ENCODE data around the gene SEC31A. TPM values are rescaled to one million over a fixed set of nuclear protein-coding genes. Genes with fewer than 3 reads are reported as not detected.

The SEC31A gene
- total and polyA plus RNA-seq, 2 of the 4 experiments (the other 2 are of a cell fraction): 278 to 366 TPM

DNA sequence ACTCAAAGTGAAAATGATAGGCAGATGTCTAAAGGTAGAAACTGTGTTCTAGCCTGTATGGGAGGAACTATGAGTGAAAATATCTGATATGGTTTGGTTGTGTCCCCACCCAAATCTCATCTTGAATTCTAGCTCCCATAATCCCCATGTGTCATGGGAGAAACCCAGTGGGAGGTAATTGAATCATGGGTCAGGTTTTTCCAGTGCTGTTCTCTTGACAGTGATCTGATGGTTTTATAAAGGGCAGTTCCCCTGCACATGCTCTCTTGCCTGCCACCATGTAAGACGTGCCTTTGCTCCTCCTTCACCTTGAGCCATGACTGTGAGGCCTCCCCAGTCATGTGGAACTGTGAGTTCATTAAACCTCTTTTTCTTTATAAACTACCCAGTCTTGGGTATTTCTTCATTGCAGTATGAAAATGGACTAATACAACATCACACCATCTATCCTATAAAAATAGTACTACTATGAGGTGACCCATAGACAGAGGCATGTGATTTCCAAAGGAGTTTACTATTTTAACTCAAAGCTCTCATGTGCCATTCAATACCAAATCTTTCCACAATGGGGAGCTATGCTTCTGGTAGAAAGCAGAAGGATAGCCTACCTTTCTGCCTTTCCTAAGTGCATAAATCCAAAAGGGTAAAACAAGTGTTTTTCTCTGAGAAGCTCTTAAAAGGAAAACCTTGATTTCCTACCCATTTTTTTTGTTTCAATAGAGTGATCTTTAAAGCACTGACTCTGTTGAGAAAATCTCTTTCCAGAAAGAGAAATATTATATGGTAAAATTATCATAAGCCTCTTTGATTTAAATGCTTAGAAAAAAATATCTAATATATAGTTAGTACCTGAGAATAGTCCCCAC is 38.8 kb downstream of the SEC31A start (continued):
- TF ChIP-seq, protein P1, sequence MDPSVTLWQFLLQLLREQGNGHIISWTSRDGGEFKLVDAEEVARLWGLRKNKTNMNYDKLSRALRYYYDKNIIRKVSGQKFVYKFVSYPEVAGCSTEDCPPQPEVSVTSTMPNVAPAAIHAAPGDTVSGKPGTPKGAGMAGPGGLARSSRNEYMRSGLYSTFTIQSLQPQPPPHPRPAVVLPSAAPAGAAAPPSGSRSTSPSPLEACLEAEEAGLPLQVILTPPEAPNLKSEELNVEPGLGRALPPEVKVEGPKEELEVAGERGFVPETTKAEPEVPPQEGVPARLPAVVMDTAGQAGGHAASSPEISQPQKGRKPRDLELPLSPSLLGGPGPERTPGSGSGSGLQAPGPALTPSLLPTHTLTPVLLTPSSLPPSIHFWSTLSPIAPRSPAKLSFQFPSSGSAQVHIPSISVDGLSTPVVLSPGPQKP (IDR thresholded peaks at IDR 0.05; ENCODE audit: borderline replicate concordance, low read depth, low read length): no peak
- TF ChIP-seq POLR2A (IDR thresholded peaks at IDR 0.05; ENCODE audit: low read depth, low read length): no peak

DNA sequence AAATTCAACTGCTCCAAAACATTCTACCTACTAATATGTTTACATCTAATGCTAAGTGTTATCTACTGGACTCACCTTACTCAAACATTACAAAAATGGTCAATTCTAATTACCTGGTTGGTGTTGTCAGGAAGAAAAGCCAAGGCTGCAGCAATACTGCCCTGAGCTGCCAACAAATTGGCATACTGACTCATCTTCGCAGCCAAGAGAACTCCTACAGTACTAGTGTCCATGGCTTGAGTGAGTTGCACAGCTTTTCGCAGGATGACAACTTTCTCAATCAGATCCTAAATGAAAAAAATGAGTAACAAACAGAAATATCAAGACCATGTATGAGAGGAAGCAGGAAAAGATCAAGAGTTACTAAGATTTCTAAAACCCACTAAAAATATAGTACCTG is 39.6 kb downstream of the SEC31A start:
- BruUV-seq (replicated peaks): no TSS peak
- no peak overlapping the region for H3K4me2 ChIP-seq (ENCODE audit: low read depth, low read length)
- no peak overlapping the region for H4K8ac ChIP-seq (ENCODE audit: low read depth in 2 of 2, low read length in 2 of 2)
- H3K23ac ChIP-seq (ENCODE audit: low read depth, low read length): no peak overlapping the region
- H2BK120ac ChIP-seq (ENCODE audit: low read depth, low read length): no peak overlapping the region
- H2AK9ac ChIP-seq (replicated peaks; ENCODE audit: low read depth, low read length, poor library complexity): no peak overlapping the region
- no peak overlapping the region for H2BK15ac ChIP-seq (ENCODE audit: low read depth, low read length)
- H3K56ac ChIP-seq (ENCODE audit: extremely low read depth, insufficient read depth, low read length): no peak overlapping the region
- H3K18ac ChIP-seq (ENCODE audit: low read depth, low read length): no peak overlapping the region
- no peak overlapping the region for H4K5ac ChIP-seq (ENCODE audit: low read depth, low read length)
- H3K36me3 ChIP-seq (ENCODE audit: control insufficient read depth, insufficient read depth, low read length): peaks cover 60% of the 10 kb centered on the region
- no peak for TF ChIP-seq FOS (IDR thresholded peaks at IDR 0.05; ENCODE audit: low read depth, low read length)
- no peak overlapping the region for H3K27ac ChIP-seq (ENCODE audit: insufficient read depth, low read length)
- H4K91ac ChIP-seq (ENCODE audit: insufficient read depth, low read depth, low read length): no peak overlapping the region
- intact Hi-C loops (cut with micrococcal nuclease): loop anchor here (10.0 kb wide), 1 partner anchor 433 kb away; the partner anchor contains the start of gene COQ2
- in situ Hi-C loops (cut with MboI; ENCODE audit: low sequenced_read_pairs): no loop called here
- no CpG with 5 or more reads among the region's 2 CpGs for WGBS, 2 experiments (ENCODE audit: extremely low coverage in 2 of 2, insufficient read length in 1 of 2)
- H3K4ac ChIP-seq (ENCODE audit: low read depth, low read length): no peak overlapping the region
- H2AK5ac ChIP-seq (ENCODE audit: low read depth, low read length): no peak overlapping the region
- no peak overlapping the region for H2AFZ ChIP-seq (replicated peaks; ENCODE audit: low read length, poor library complexity)
- no peak for DNase-seq
- H2BK20ac ChIP-seq (ENCODE audit: low read depth, low read length): no peak overlapping the region
- dilution Hi-C loops (cut with HindIII; ENCODE audit: low sequenced_read_pairs, unreplicated experiment): no loop called here
- no peak overlapping the region for H3K4me3 ChIP-seq (ENCODE audit: insufficient read depth, low read depth, low read length)
- H2BK5ac ChIP-seq (ENCODE audit: low read depth, low read length, poor library complexity, severe bottlenecking): no peak overlapping the region
- peaks cover 20 to 29% of the 10 kb centered on the region in 2 experiments for H3K79me1 ChIP-seq (ENCODE audit: low read depth in 1 of 2, low read length in 2 of 2)
- CTCF ChIA-PET: interaction anchor here (1.4 kb wide), 1 partner anchor 38 kb away, joined by 3 read pairs; no protein-coding TSS in a partner anchor
- no peaks in the 10 kb centered on the region for H3K27me3 ChIP-seq (ENCODE audit: control insufficient read depth, insufficient read depth, low read length)
- no peaks in the 10 kb centered on the region for H3K9me3 ChIP-seq (ENCODE audit: control insufficient read depth, insufficient read depth, low read length)
- POLR2A ChIA-PET (ENCODE audit: unreplicated experiment): no interaction called here
- H3K9me1 ChIP-seq (ENCODE audit: insufficient read depth, low read length): no peaks in the 10 kb centered on the region
- H3K4me1 ChIP-seq (ENCODE audit: control insufficient read depth, insufficient read depth, low read length): no peaks in the 10 kb centered on the region
- H4K20me1 ChIP-seq (ENCODE audit: insufficient read depth, low read length): peaks cover 14% of the 10 kb centered on the region; the same call in 1 of the 2 replicates
- H3K14ac ChIP-seq (replicated peaks; ENCODE audit: low read depth, low read length): no peak overlapping the region
- no peak for ATAC-seq (ENCODE audit: low read depth)
- no peak overlapping the region for H3K9ac ChIP-seq (ENCODE audit: low read depth, low read length)

All from IMR-90 (cell line).